ENCODE data around the gene LMF1. TPM values are rescaled to one million over a fixed set of nuclear protein-coding genes. Genes with fewer than 3 reads are reported as not detected.

Gene LMF1
- polyA plus RNA-seq, 3 donors, result 5.9 to 14.7 (median 10.6) TPM

DNA sequence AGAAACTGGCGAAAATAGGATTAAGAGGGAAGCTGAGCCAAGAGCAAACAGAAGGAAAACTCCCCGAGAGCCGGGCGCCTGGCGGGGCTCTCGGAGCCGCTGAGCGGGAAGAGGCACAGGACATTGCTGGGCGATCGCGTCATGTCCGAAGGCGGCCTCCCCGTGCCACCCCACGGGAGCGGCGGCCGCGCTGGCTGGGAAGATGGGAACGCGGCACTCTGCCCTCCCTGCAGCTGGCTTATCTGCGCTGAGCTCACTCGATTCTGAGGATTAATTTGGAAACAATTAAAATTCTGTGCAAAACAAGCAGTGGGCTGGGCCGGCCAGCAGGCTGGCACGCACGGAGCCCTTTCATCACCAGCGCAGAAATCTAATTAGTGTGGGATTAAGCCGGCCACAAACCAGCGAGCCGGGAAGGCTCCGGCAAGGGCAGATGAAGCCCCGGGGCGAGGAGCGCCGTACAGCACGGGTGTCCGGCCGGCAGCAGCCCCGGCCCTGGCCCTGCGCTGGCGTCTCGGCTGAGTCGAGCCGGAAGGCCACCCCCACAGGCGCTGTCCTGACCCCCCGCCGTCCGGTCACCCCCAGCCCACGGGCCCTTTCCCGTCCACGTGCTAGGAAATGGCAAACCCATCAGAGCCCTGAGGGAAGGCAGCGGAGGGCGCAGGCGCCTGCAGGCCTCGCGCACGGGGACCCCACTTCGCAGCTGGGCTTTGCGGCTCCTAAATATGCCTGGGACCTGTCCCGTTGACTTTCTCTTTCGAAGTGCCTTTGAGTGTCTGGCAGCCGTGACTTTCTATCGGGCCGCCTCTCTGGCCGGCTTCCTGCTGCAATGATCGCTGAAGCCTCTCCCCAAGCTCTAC, 48.7 kb upstream of the LMF1 start:
- intact Hi-C loops (cut with micrococcal nuclease), result no loop called here
- Mint-ChIP-seq H3K9me3 (no peaks in the 10 kb centered on the region), H3K36me3 (no peaks in the 10 kb centered on the region), H3K4me1 (no peaks in the 10 kb centered on the region), H3K4me3 (no peak overlapping the region), H3K27ac (no peak overlapping the region), H3K27me3 (ENCODE audit: low read depth in 3 of 3) (peaks cover 2 to 5% (median 4%) of the 10 kb centered on the region in 3 donors)
- Histone ChIP-seq H3K36me3 (replicated peaks in 1 of 2; ENCODE audit: control insufficient read depth in 1 of 2, insufficient read depth in 2 of 2, low read length in 2 of 2) (no peaks in the 10 kb centered on the region), H3K4me3 (replicated peaks in 1 of 3; ENCODE audit: low read depth in 2 of 3, low read length in 3 of 3) (no peak overlapping the region), H4K20me1 (ENCODE audit: insufficient read depth, low read length) (no peaks in the 10 kb centered on the region), H3K4me1 (ENCODE audit: control insufficient read depth in 1 of 2, insufficient read depth in 2 of 2, low read length in 2 of 2) (no peaks in the 10 kb centered on the region), H2AFZ (ENCODE audit: insufficient read depth, low read depth, low read length, poor library complexity, severe bottlenecking) (no peak overlapping the region), H3K9me3 (replicated peaks in 1 of 2; ENCODE audit: control insufficient read depth in 1 of 2, insufficient read depth in 1 of 2, low read length in 2 of 2) (no peaks in the 10 kb centered on the region), H3K79me2 (ENCODE audit: insufficient read depth, low read length) (no peaks in the 10 kb centered on the region), H3K9ac (ENCODE audit: insufficient read depth, low read length, poor library complexity, severe bottlenecking) (no peak overlapping the region), H3K27me3 (ENCODE audit: control insufficient read depth in 2 of 2, insufficient read depth in 2 of 2, low read length in 2 of 2) (no peaks in the 10 kb centered on the region), H3K4me2 (replicated peaks; ENCODE audit: extremely low read depth, low read length, poor library complexity, severe bottlenecking) (no peak overlapping the region), H3K27ac (ENCODE audit: low read depth in 1 of 2, low read length in 2 of 2) (no peak overlapping the region)
- TF ChIP-seq, protein P1, sequence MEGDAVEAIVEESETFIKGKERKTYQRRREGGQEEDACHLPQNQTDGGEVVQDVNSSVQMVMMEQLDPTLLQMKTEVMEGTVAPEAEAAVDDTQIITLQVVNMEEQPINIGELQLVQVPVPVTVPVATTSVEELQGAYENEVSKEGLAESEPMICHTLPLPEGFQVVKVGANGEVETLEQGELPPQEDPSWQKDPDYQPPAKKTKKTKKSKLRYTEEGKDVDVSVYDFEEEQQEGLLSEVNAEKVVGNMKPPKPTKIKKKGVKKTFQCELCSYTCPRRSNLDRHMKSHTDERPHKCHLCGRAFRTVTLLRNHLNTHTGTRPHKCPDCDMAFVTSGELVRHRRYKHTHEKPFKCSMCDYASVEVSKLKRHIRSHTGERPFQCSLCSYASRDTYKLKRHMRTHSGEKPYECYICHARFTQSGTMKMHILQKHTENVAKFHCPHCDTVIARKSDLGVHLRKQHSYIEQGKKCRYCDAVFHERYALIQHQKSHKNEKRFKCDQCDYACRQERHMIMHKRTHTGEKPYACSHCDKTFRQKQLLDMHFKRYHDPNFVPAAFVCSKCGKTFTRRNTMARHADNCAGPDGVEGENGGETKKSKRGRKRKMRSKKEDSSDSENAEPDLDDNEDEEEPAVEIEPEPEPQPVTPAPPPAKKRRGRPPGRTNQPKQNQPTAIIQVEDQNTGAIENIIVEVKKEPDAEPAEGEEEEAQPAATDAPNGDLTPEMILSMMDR (IDR thresholded peaks at IDR 0.05), result no peak
- 89% methylated on average over 62 of the region's 66 CpGs for WGBS (ENCODE audit: insufficient coverage)
- no peak for DNase-seq

DNA sequence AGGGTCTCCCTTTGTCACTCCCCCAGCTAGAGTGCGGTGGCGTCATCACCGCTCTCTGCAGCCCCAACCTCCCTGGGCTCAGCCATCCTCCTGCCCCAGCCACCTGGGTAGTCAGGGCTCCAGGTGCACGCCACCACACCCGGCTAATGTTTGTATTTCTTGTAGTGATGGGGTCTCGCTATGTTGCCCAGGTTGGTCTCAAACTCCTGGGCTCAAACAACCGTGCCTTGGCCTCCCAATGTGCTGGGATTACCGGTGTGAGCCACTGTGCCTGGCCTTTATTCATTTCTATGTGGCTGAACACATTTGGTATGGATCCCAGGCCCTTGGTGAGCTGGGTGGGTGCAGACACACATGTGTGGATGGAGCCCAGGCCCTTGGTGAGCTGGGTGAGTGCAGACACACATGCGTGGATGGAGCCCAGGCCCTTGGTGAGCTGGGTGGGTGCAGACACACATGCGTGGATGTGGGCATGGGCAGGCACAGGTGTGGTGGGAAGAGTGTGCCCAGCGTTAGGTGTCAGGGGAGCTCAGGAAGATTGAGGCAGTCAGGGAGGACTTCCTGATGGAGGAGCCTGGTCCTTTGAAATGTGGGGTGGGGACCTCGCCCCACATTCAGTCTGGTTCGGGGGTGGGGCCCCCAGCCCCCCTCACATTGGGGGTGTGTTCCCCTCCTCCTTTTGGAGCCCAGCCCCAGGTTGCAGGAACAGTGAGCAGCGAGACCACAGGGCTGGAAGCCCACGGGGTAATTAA, 47.8 kb upstream of the LMF1 start:
- no peak for DNase-seq
- Histone ChIP-seq H3K79me2 (ENCODE audit: insufficient read depth, low read length) (no peaks in the 10 kb centered on the region), H3K9ac (ENCODE audit: insufficient read depth, low read length, poor library complexity, severe bottlenecking) (no peak overlapping the region), H3K27me3 (ENCODE audit: control insufficient read depth in 2 of 2, insufficient read depth in 2 of 2, low read length in 2 of 2) (no peaks in the 10 kb centered on the region), H3K36me3 (replicated peaks in 1 of 2; ENCODE audit: control insufficient read depth in 1 of 2, insufficient read depth in 2 of 2, low read length in 2 of 2) (no peaks in the 10 kb centered on the region), H3K4me1 (ENCODE audit: control insufficient read depth in 1 of 2, insufficient read depth in 2 of 2, low read length in 2 of 2) (no peaks in the 10 kb centered on the region), H4K20me1 (ENCODE audit: insufficient read depth, low read length) (no peaks in the 10 kb centered on the region), H3K9me3 (replicated peaks in 1 of 2; ENCODE audit: control insufficient read depth in 1 of 2, insufficient read depth in 1 of 2, low read length in 2 of 2) (no peaks in the 10 kb centered on the region), H2AFZ (ENCODE audit: insufficient read depth, low read depth, low read length, poor library complexity, severe bottlenecking) (no peak overlapping the region), H3K27ac (ENCODE audit: low read depth in 1 of 2, low read length in 2 of 2) (no peak overlapping the region), H3K4me2 (replicated peaks; ENCODE audit: extremely low read depth, low read length, poor library complexity, severe bottlenecking) (no peak overlapping the region), H3K4me3 (replicated peaks in 1 of 3; ENCODE audit: low read depth in 2 of 3, low read length in 3 of 3) (no peak overlapping the region)
- Mint-ChIP-seq H3K4me1 (no peaks in the 10 kb centered on the region), H3K4me3 (peak overlapping the region in 1 of 2 donors; percentile 34), H3K36me3 (no peaks in the 10 kb centered on the region), H3K27me3 (ENCODE audit: low read depth in 3 of 3) (peaks cover 2 to 5% (median 4%) of the 10 kb centered on the region in 3 donors), H3K27ac (no peak overlapping the region), H3K9me3 (no peaks in the 10 kb centered on the region)
- TF ChIP-seq, protein P1 (IDR thresholded peaks at IDR 0.05), result no peak
- intact Hi-C loops (cut with micrococcal nuclease), result no loop called here
- WGBS (ENCODE audit: insufficient coverage), result 94% methylated on average over 2 of the region's 15 CpGs

All from CD14-positive monocyte (primary cell).